HG02938 (cell line): ENCODE results near the gene MGRN1.
A peak's percentile ranks its signal among the peaks of the same experiment; 100 is the strongest.

ENCODE experiments used
- ATAC-seq: cut with Tn5 transposase; IDR thresholded peaks from one replicate; pipeline ENCODE4 v1.9.1; 2021; ENCODE audit warnings: mild to moderate bottlenecking, moderate library complexity; ENCODE audit not compliant: unreplicated experiment

The MGRN1 gene

GRCh38 chr16:4603624-4604170 lies 20.9 kb upstream of the MGRN1 start:
- no peak for ATAC-seq

- no peak for ATAC-seq
Observed at GRCh38 chr16:4604401-4604800, 20.2 kb upstream of the MGRN1 start.

GRCh38 chr16:4606354-4606753 lies 18.3 kb upstream of the MGRN1 start:
- no peak for ATAC-seq

- no peak for ATAC-seq
Observed at GRCh38 chr16:4607841-4608703, 16.6 kb upstream of the MGRN1 start.

DNA sequence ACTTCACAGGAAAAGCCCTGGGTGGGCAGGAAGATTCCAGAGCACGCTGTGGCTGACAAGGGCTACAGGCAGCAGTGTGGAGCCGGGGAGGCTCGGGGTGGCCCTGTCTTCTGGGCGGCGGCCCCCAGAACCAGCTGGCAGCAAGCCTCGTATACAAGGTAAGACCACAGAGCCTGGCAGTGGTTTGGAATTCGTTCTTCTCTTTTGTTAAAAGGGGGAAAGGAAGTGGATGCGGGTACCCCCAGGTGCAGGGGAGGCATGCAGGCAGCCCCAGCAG lies 16.0 kb upstream of the MGRN1 start:
- ATAC-seq: no peak

GRCh38 chr16:4609200-4610010 lies 15.2 kb upstream of the MGRN1 start:
- ATAC-seq: no peak

GRCh38 chr16:4610011-4611005 lies 14.3 kb upstream of the MGRN1 start:
- no peak for ATAC-seq

GRCh38 chr16:4611337-4612021 lies 13.1 kb upstream of the MGRN1 start:
- no peak for ATAC-seq

- no peak for ATAC-seq
Observed at GRCh38 chr16:4612474-4612931, 12.1 kb upstream of the MGRN1 start.

DNA sequence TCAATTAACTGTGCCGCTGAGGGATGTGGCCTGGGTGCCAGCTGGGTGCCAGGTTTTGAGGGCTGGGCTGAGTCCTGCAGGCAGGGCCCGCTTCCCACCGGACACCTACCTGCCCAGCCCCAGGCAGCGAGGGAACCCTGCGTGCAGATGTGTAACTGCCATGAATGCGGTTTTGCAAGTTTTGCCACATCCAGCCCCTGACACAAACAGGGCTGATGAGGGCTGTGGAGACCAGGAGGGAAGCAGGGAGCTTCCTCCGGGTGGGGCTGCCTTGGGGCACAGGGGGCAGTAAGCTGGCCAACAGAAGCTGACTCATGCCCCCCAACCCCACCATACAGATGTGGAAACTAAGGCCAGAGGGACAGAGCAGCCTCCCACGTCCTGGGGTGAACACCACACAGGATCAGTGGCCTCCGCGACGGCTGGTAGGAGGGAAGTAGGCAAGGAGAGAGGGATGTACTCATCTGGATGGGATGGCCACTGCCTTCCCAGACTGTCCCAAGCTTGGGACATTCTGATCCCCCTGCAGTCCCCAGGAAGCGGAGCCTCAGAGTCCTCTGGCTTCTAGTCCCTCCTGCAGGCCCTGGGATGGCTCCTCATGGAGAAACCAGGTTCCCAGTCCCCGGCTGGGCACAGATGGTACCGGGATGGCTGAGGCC lies 11.5 kb upstream of the MGRN1 start:
- no peak for ATAC-seq

DNA sequence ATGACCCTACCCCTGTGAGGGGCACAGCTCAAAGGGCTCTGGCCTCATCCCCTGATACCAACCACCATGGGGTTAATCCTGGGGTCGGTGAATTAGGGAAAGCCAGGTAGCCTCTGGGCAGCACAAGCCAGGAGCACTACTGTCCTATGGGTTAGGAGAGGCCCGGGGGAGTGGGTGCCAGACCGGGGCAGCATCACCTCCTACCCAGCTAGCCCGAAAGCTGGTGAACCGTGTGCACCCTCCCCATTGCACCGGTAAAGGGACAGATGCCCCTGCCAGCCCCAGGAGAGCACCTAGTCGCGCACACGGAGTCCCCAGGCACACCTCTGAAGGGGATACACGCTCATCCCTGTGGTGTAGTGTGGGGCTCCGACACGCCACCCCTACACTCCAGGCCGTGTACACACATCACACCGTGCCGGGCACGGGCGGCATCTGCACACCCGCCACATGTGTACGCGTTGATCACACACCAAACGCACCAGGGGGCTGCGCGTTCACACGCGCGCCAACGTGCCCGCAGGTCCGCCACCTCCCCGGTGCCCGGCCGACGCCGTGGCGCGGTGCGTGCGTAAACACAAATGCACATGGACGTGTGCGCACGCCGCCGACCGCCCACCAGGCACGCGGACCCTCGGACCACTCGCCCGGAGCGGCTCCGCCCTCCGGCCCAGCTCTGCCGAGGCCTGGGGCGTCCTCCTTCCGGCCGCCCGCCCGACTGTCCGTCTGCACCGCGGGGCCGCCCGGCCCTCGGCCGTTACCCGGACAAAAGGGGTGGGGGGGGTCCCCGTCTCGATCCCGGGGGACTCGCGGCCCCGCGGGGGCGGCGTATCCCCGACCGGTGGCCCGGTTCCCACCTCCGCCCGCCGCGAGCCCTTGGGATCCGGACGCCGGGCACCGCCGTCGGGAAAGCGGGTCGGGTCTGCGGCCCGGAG lies 10.7 kb upstream of the MGRN1 start:
- no peak for ATAC-seq

DNA sequence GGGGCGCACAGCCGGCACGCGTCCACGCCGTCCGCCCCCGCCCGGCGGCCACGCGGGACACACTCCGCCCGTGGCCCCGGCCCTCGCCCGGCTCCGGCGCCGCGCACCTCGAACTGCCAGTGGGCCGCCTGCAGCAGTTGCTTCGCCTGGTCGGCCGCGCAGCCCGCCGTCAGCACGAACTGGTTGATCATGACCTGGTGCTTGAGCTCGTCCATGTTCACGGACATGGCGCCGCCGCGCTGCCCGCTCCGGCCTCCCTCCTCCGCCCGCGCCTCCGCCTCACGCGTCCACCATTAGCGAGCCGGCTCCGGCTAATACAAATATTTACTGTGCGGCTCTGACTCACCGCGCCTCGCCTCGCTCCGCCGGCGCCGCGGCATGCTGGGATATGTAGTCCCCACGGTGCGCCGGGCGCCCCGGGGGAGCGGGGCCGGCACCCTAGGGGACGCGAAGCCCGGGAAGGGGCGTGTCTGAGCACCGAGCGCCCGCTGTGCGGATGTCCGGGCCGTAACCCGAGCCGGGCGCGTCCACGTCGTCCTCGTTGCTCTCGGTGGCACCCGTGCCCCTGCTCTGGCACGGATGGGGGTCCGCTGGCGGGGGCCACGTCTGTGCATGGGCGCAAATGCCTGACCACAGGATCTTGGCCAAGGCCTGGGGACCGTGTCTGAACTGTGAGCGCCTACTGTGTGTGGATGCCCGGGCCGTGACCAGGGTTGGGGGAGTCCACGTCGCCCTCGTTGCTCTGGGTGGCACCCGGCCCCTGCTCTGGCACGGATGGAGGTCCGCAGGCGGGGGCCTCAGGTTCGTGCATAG lies 9.8 kb upstream of the MGRN1 start, which contains the start of gene UBALD1:
TSS of gene UBALD1 (minus strand) at position 318 of the 813 bp plus-strand sequence. CDS start at position 227, 91 bp downstream.
- ATAC-seq: peak; percentile 43

- ATAC-seq: no peak
Observed at GRCh38 chr16:4615384-4616046, 9.1 kb upstream of the MGRN1 start.

- peak; percentile 81 for ATAC-seq
Observed at GRCh38 chr16:4616047-4616811, 8.4 kb upstream of the MGRN1 start.

- ATAC-seq: no peak
Observed at GRCh38 chr16:4617880-4618279, 6.7 kb upstream of the MGRN1 start.
